Glutamatergic neuron (in vitro differentiated cells): ENCODE measurements around the gene MARCHF2. TPM values are rescaled to one million over a fixed set of nuclear protein-coding genes. Genes with fewer than 3 reads are reported as not detected.
"Not testable (repeated sequence)": the region's sequence is repeated elsewhere in the genome, so short reads cannot be mapped to it uniquely, and the experiment has no call there.

ENCODE experiments used
- DNase-seq: peaks from one replicate; pipeline ENCODE4 v3.0.0; 2022
- H3K27ac Mint-ChIP-seq: one replicate; pipeline ENCODE4 v1.8.0; 2020; ENCODE audit warnings: mild to moderate bottlenecking, mixed read lengths, inconsistent platforms; ENCODE audit not compliant: unreplicated experiment
- H3K27me3 Mint-ChIP-seq: one replicate; pipeline ENCODE4 v1.8.0; 2020; ENCODE audit warnings: mild to moderate bottlenecking, moderate library complexity, mixed read lengths, inconsistent platforms; ENCODE audit not compliant: unreplicated experiment
- H3K36me3 Mint-ChIP-seq: one replicate; pipeline ENCODE4 v1.8.0; 2020; ENCODE audit warnings: mild to moderate bottlenecking, mixed read lengths, inconsistent platforms; ENCODE audit not compliant: unreplicated experiment
- H3K4me1 Mint-ChIP-seq: one replicate; pipeline ENCODE4 v1.8.0; 2020; ENCODE audit warnings: mild to moderate bottlenecking, low read depth, mixed read lengths, inconsistent platforms; ENCODE audit not compliant: unreplicated experiment
- H3K4me3 Mint-ChIP-seq: one replicate; pipeline ENCODE4 v1.8.0; 2020; ENCODE audit warnings: mild to moderate bottlenecking, mixed read lengths, inconsistent platforms; ENCODE audit not compliant: unreplicated experiment
- H3K9me3 Mint-ChIP-seq: one replicate; pipeline ENCODE4 v1.8.0; 2020; ENCODE audit warnings: mild to moderate bottlenecking, moderate library complexity, mixed read lengths, inconsistent platforms; ENCODE audit not compliant: unreplicated experiment
- CTCF ChIP-seq: fragments of 200-600 bp; sonication (generic); IDR thresholded peaks from one replicate; pipeline ENCODE4 v1.5.0; 2021; ENCODE audit not compliant: partially characterized antibody, unreplicated experiment
- total RNA-seq: library from RNA; stranded (reverse); fragmentation: NEBNext Ultra II Directional; extraction: Animal tissue kit (Norgen Biotek cat#: 25700); gene quantifications from one replicate; pipeline ENCODE4 v1.2.1, GENCODE V29; 2021; ENCODE audit not compliant: unreplicated experiment

Gene MARCHF2
- total RNA-seq, 1 donor from 2014 or later, result 47.7 TPM

GRCh38 chr19:8377598-8377997 is 35.5 kb upstream of the MARCHF2 start:
- H3K27ac Mint-ChIP-seq, result no peak overlapping the region
- no peak overlapping the region for H3K4me3 Mint-ChIP-seq
- no peak for DNase-seq
- no peaks in the 10 kb centered on the region for H3K36me3 Mint-ChIP-seq
- H3K27me3 Mint-ChIP-seq, result peaks cover 1% of the 10 kb centered on the region
- TF ChIP-seq CTCF, result no peak
- peaks cover 8% of the 10 kb centered on the region for H3K4me1 Mint-ChIP-seq
- peaks cover 3% of the 10 kb centered on the region for H3K9me3 Mint-ChIP-seq

- not testable (repeated sequence) for DNase-seq, H3K27ac Mint-ChIP-seq, H3K27me3 Mint-ChIP-seq, H3K4me1 Mint-ChIP-seq, H3K9me3 Mint-ChIP-seq, H3K4me3 Mint-ChIP-seq, H3K36me3 Mint-ChIP-seq
These were observed 33.8 kb upstream of the MARCHF2 start for GRCh38 chr19:8379156-8379891.

- not testable (repeated sequence) for DNase-seq, H3K9me3 Mint-ChIP-seq, H3K36me3 Mint-ChIP-seq, H3K27me3 Mint-ChIP-seq, H3K4me1 Mint-ChIP-seq, H3K27ac Mint-ChIP-seq, H3K4me3 Mint-ChIP-seq
These were observed 28.5 kb upstream of the MARCHF2 start for GRCh38 chr19:8384569-8384968.

- not testable (repeated sequence) for DNase-seq, H3K4me1 Mint-ChIP-seq, H3K27me3 Mint-ChIP-seq, H3K4me3 Mint-ChIP-seq, H3K36me3 Mint-ChIP-seq, H3K27ac Mint-ChIP-seq, H3K9me3 Mint-ChIP-seq
These were observed 28.0 kb upstream of the MARCHF2 start for GRCh38 chr19:8385103-8385502.

GRCh38 chr19:8385566-8385965 is 27.5 kb upstream of the MARCHF2 start:
- DNase-seq, H3K9me3 Mint-ChIP-seq, H3K36me3 Mint-ChIP-seq, H3K27ac Mint-ChIP-seq, H3K4me1 Mint-ChIP-seq, H3K4me3 Mint-ChIP-seq, H3K27me3 Mint-ChIP-seq: not testable (repeated sequence)

GRCh38 chr19:8386419-8386818 is 26.7 kb upstream of the MARCHF2 start:
- not testable (repeated sequence) for H3K27me3 Mint-ChIP-seq, H3K4me1 Mint-ChIP-seq, H3K4me3 Mint-ChIP-seq, H3K36me3 Mint-ChIP-seq, DNase-seq, H3K27ac Mint-ChIP-seq, H3K9me3 Mint-ChIP-seq

GRCh38 chr19:8386990-8387389 is 26.1 kb upstream of the MARCHF2 start:
- TF ChIP-seq CTCF, result no peak
- peaks cover 2% of the 10 kb centered on the region for H3K4me1 Mint-ChIP-seq
- H3K9me3 Mint-ChIP-seq, result peaks cover 7% of the 10 kb centered on the region
- H3K27me3 Mint-ChIP-seq, result peaks cover 9% of the 10 kb centered on the region
- H3K4me3 Mint-ChIP-seq, result no peak overlapping the region
- H3K27ac Mint-ChIP-seq, result no peak overlapping the region
- no peaks in the 10 kb centered on the region for H3K36me3 Mint-ChIP-seq
- no peak for DNase-seq
